Ishikawa (cell line): ENCODE results near the gene SPATA33.

Source experiments
- EP300 ChIP-seq: IDR thresholded peaks from 2 replicates; pipeline ENCODE4 v1.6.1; 2012; ENCODE audit warnings: borderline replicate concordance
- NFIC ChIP-seq: IDR thresholded peaks from 2 replicates; pipeline ENCODE4 v1.6.1; 2012
- RAD21 ChIP-seq: IDR thresholded peaks from 2 replicates; pipeline ENCODE4 v1.6.1; 2012; ENCODE audit warnings: low read depth
- TAF1 ChIP-seq: IDR thresholded peaks from 2 replicates; pipeline ENCODE4 v1.6.1; 2012; ENCODE audit warnings: low read depth, mild to moderate bottlenecking
- YY1 ChIP-seq: IDR thresholded peaks from 2 replicates; pipeline ENCODE4 v1.6.1; 2012; ENCODE audit warnings: low read depth
- ZBTB7A ChIP-seq: IDR thresholded peaks from 2 replicates; pipeline ENCODE4 v1.6.1; 2012; ENCODE audit warnings: low read depth
- TF ChIP-seq, protein P1 (sequence below): IDR thresholded peaks from 2 replicates; pipeline ENCODE4 v1.6.1; 2012
- TF ChIP-seq, protein P2 (sequence below): IDR thresholded peaks from 2 replicates; pipeline ENCODE4 v1.6.1; 2012; ENCODE audit warnings: low read depth, mild to moderate bottlenecking

DNA sequence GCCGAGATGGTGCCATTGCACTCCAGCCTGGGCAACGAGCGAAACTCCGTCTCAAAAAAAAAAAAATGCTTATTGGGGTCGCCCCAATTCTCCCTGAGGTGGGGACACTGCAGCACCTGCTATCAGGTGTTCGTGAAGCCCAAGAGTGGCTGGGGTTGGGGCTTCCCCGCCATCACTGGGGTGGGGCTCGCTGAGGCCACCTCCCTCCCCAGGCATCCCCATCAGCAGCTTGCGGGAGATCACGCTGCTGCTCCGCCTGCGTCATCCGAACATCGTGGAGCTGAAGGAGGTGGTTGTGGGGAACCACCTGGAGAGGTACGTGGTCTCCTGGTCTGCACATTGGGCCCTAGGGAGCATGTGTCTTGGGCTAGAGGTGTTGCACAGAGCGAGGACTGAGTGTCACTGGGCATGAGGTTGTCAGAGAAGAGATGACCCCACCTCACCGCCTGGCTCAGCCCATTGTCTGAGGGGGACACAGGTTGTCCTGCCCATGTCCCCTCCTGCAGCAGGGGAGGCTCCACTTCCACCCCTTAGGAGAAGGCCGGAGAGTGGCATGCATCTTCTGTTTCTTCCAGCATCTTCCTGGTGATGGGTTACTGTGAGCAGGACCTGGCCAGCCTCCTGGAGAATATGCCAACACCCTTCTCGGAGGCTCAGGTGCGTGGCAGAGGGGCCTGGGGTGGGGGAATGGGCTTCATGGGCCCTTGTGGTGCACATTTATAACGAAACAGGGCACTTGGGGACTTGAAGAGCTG is 33.8 kb downstream of the SPATA33 start:
- TF ChIP-seq, protein P1, sequence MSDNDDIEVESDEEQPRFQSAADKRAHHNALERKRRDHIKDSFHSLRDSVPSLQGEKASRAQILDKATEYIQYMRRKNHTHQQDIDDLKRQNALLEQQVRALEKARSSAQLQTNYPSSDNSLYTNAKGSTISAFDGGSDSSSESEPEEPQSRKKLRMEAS = no peak
- TF ChIP-seq EP300 (no peak), TAF1 (no peak), ZBTB7A (no peak), NFIC (no peak), YY1 (no peak), RAD21 (no peak)
- TF ChIP-seq, protein P2, sequence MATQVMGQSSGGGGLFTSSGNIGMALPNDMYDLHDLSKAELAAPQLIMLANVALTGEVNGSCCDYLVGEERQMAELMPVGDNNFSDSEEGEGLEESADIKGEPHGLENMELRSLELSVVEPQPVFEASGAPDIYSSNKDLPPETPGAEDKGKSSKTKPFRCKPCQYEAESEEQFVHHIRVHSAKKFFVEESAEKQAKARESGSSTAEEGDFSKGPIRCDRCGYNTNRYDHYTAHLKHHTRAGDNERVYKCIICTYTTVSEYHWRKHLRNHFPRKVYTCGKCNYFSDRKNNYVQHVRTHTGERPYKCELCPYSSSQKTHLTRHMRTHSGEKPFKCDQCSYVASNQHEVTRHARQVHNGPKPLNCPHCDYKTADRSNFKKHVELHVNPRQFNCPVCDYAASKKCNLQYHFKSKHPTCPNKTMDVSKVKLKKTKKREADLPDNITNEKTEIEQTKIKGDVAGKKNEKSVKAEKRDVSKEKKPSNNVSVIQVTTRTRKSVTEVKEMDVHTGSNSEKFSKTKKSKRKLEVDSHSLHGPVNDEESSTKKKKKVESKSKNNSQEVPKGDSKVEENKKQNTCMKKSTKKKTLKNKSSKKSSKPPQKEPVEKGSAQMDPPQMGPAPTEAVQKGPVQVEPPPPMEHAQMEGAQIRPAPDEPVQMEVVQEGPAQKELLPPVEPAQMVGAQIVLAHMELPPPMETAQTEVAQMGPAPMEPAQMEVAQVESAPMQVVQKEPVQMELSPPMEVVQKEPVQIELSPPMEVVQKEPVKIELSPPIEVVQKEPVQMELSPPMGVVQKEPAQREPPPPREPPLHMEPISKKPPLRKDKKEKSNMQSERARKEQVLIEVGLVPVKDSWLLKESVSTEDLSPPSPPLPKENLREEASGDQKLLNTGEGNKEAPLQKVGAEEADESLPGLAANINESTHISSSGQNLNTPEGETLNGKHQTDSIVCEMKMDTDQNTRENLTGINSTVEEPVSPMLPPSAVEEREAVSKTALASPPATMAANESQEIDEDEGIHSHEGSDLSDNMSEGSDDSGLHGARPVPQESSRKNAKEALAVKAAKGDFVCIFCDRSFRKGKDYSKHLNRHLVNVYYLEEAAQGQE = no peak
